Cardiac muscle cell (in vitro differentiated cells and primary cell): ENCODE measurements around the gene BRD3. TPM values are rescaled to one million over a fixed set of nuclear protein-coding genes. Genes with fewer than 3 reads are reported as not detected.

Experiments
- DNase-seq, 2 donors: peaks; one replicate each; pipeline versions ENCODE4 v3.0.0 to v3.0.0-alpha.2; 2010 to 2017; ENCODE audit warnings: low read depth in 1 of 2, low spot score in 1 of 2
- H3K27ac ChIP-seq: fragments of 200-600 bp; sonication (generic); 2 replicates; pipeline ENCODE4 v1.5.1; 2016
- H3K27me3 ChIP-seq: fragments of 200-600 bp; sonication (generic); 2 replicates; pipeline ENCODE4 v1.6.0; 2016; ENCODE audit warnings: control low read depth
- H3K36me3 ChIP-seq: fragments of 200-600 bp; sonication (generic); 2 replicates; pipeline ENCODE4 v1.5.1; 2016; ENCODE audit warnings: control low read depth
- H3K4me1 ChIP-seq: fragments of 200-600 bp; sonication (generic); 2 replicates; pipeline ENCODE4 v1.8.1; 2017; ENCODE audit warnings: low read depth, mild to moderate bottlenecking, mixed run types
- H3K4me3 ChIP-seq: fragments of 200-600 bp; sonication (generic); 2 replicates; pipeline ENCODE4 v1.5.1; 2016; ENCODE audit warnings: mild to moderate bottlenecking
- H3K9me3 ChIP-seq: fragments of 200-600 bp; sonication (generic); 2 replicates; pipeline ENCODE4 v1.5.1; 2017; ENCODE audit warnings: low read depth, mild to moderate bottlenecking, control low read depth
- CTCF ChIP-seq: IDR thresholded peaks from 2 replicates; pipeline ENCODE4 v1.5.1; 2012; ENCODE audit warnings: low read depth, mild to moderate bottlenecking, low read length
- polyA plus RNA-seq: library from polyadenylated mRNA; unstranded; fragments of >200 nt; fragmentation: Nextera tagmentation; extraction: Ambion mirVana; gene quantifications from 2 replicates; pipeline ENCODE4 v1.2.1, GENCODE V29; 2016
- total RNA-seq: library from RNA; depleted of rRNA; stranded (reverse); fragments of >200 nt; gene quantifications from 2 replicates; pipeline ENCODE4 v1.2.3, GENCODE V29; 2016

Gene BRD3
- total and polyA plus RNA-seq, 2 experiments from 2014 or later: 42.6 to 44.9 TPM

- Histone ChIP-seq H3K9me3 (no peaks in the 10 kb centered on the region), H3K27ac (no peak overlapping the region), H3K36me3 (peaks cover 43% of the 10 kb centered on the region), H3K27me3 (no peaks in the 10 kb centered on the region), H3K4me1 (no peaks in the 10 kb centered on the region), H3K4me3 (no peak overlapping the region)
- no peak for DNase-seq
- no peak for TF ChIP-seq CTCF
Measured at GRCh38 chr9:134032456-134033222, 35.2 kb downstream of the BRD3 start.

GRCh38 chr9:134031783-134032182 lies 36.0 kb downstream of the BRD3 start:
- no peaks in the 10 kb centered on the region for H3K4me1 ChIP-seq
- peaks cover 43% of the 10 kb centered on the region for H3K36me3 ChIP-seq
- H3K4me3 ChIP-seq: no peak overlapping the region
- TF ChIP-seq CTCF: no peak
- no peaks in the 10 kb centered on the region for H3K9me3 ChIP-seq
- H3K27me3 ChIP-seq: no peaks in the 10 kb centered on the region
- no peak overlapping the region for H3K27ac ChIP-seq
- no peak for DNase-seq

- peaks cover 36% of the 10 kb centered on the region for H3K36me3 ChIP-seq
- no peaks in the 10 kb centered on the region for H3K4me1 ChIP-seq
- no peaks in the 10 kb centered on the region for H3K27me3 ChIP-seq
- H3K27ac ChIP-seq: no peak overlapping the region
- no peak for DNase-seq
- TF ChIP-seq CTCF: no peak
- H3K4me3 ChIP-seq: no peak overlapping the region
- H3K9me3 ChIP-seq: no peaks in the 10 kb centered on the region
Measured at GRCh38 chr9:134030821-134031470, 36.9 kb downstream of the BRD3 start.

GRCh38 chr9:134029248-134030226 lies 38.3 kb downstream of the BRD3 start:
- no peak for TF ChIP-seq CTCF
- Histone ChIP-seq H3K27me3 (no peaks in the 10 kb centered on the region), H3K36me3 (peaks cover 22% of the 10 kb centered on the region), H3K27ac (peak overlapping the region; percentile 48), H3K4me3 (no peak overlapping the region), H3K9me3 (no peaks in the 10 kb centered on the region), H3K4me1 (no peaks in the 10 kb centered on the region)
- no peak for DNase-seq

GRCh38 chr9:134028575-134029247 lies 39.1 kb downstream of the BRD3 start:
- no peak for DNase-seq
- H3K27me3 ChIP-seq: no peaks in the 10 kb centered on the region
- H3K36me3 ChIP-seq: peaks cover 18% of the 10 kb centered on the region
- no peak overlapping the region for H3K4me3 ChIP-seq
- TF ChIP-seq CTCF: no peak
- no peaks in the 10 kb centered on the region for H3K4me1 ChIP-seq
- H3K9me3 ChIP-seq: no peaks in the 10 kb centered on the region
- peak overlapping the region; percentile 48 for H3K27ac ChIP-seq
